H1 (cell line): ENCODE results near the gene SLC39A8.
"Not testable (repeated sequence)": the region's sequence is repeated elsewhere in the genome, so short reads cannot be mapped to it uniquely, and the experiment has no call there.

Experiments used
- CHD2 ChIP-seq: IDR thresholded peaks from 2 replicates; pipeline ENCODE4 v1.6.1; 2012; ENCODE audit warnings: low read length, improper control_type of control experiment
- CTCF ChIP-seq, 3 experiments: IDR thresholded peaks; 1 replicate in 2 of 3; 2 replicates in 1 of 3; pipeline versions ENCODE4 v1.5.1 to v1.6.1; 2011; ENCODE audit warnings: low read length in 3 of 3, mild to moderate bottlenecking in 3 of 3, inconsistent platforms in 2 of 3, low read depth in 1 of 3, moderate library complexity in 1 of 3; ENCODE audit not compliant: insufficient read depth in 1 of 3; ENCODE audit errors: control extremely low read depth in 1 of 3
- POLR2AphosphoS5 ChIP-seq: IDR thresholded peaks from 2 replicates; pipeline ENCODE4 v1.6.1; 2011; ENCODE audit warnings: low read depth, low read length
- RBBP5 ChIP-seq: IDR thresholded peaks from 2 replicates; pipeline ENCODE4 v1.7.1; 2012; ENCODE audit warnings: low read depth, mild to moderate bottlenecking, inconsistent platforms, low read length, moderate library complexity, borderline replicate concordance
- YY1 ChIP-seq: IDR thresholded peaks from 2 replicates; pipeline ENCODE4 v1.6.1; 2011; ENCODE audit warnings: low read depth, mild to moderate bottlenecking, low read length

GRCh38 chr4:102380253-102380652 is 35.0 kb upstream of the SLC39A8 start:
- TF ChIP-seq CTCF (IDR thresholded peaks at IDR 0.05; ENCODE audit: control extremely low read depth in 1 of 3, insufficient read depth in 1 of 3, low read depth in 1 of 3, low read length in 3 of 3); CHD2; POLR2AphosphoS5; YY1; RBBP5: not testable (repeated sequence)
